Adipocyte (in vitro differentiated cells): Measurements from ENCODE around the gene UMODL1.

Experiments
- DNase-seq: peaks from one replicate; pipeline ENCODE4 v3.0.0-alpha.2; 2015; ENCODE audit warnings: low read depth
- H3K27me3 ChIP-seq: replicated peaks from 2 replicates; pipeline ENCODE4 v1.7.0; 2013; ENCODE audit warnings: mild to moderate bottlenecking, low read length, moderate library complexity; ENCODE audit not compliant: control insufficient read depth, insufficient read depth
- H3K36me3 ChIP-seq: 2 replicates; pipeline ENCODE4 v1.7.0; 2013; ENCODE audit warnings: low read length, mild to moderate bottlenecking, moderate library complexity; ENCODE audit not compliant: control insufficient read depth, insufficient read depth, severe bottlenecking
- H3K4me1 ChIP-seq: 2 replicates; pipeline ENCODE4 v1.7.0; 2013; ENCODE audit warnings: mild to moderate bottlenecking, low read length, moderate library complexity; ENCODE audit not compliant: control insufficient read depth, insufficient read depth
- H3K4me3 ChIP-seq: 2 replicates; pipeline ENCODE4 v1.7.0; 2013; ENCODE audit warnings: mild to moderate bottlenecking, low read length, moderate library complexity
- H3K9ac ChIP-seq: 2 replicates; pipeline ENCODE4 v1.7.0; 2013; ENCODE audit warnings: mild to moderate bottlenecking, low read length, moderate library complexity
- H3K9me3 ChIP-seq: 2 replicates; pipeline ENCODE4 v1.7.0; 2013; ENCODE audit warnings: mild to moderate bottlenecking, low read length, moderate library complexity; ENCODE audit not compliant: control insufficient read depth

The UMODL1 gene

DNA sequence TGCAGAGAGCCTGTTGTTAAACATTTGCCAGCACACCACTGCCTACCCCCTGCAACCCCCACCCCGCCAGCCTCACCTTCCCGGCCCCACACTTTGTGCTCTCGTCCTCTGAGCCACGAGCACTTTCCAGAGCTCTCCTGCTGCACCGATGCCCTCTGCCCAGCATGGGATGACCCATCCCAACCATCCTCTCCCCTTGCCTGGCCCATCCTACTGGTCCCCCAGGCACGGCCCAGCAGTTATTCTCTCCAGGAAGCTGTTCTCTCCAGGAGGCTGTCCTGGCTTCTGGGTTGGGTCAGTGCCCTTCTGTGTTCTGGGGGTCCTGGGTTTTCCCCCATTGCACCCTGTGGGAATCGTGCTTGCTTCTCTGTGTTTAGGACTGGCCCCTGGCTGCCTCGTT is 87.7 kb downstream of the UMODL1 start:
- no peak for DNase-seq
- Histone ChIP-seq H3K4me3 (no peak overlapping the region), H3K27me3 (peaks cover 41% of the 10 kb centered on the region), H3K36me3 (no peaks in the 10 kb centered on the region), H3K9ac (no peak overlapping the region), H3K4me1 (peaks cover 8% of the 10 kb centered on the region), H3K9me3 (no peaks in the 10 kb centered on the region)

DNA sequence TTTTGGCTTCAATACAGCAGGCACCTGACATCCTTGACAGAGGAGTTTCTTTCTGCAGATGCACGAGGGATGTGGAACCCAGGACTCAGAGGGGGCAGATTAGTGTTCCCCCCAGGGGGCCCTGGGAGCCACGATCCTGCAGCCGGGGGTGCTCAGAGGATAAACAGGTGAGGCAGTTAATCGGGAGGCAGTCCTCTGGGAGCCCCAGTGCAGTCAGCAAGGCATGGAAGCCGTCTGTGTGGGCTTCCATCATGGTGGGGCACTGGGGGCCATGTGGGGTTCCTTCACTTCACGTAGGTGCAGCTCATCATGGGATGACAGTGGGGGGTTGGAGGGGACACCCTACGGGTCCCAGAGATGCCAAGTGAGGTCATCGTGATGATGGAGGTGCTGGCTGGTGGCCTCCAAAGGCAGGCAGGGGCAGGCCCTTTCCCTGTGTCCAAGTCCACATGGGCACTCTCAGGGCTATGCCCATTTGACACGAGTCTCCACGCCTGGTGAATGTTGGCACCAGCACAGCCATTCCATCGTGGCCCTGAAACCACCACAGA is 88.5 kb downstream of the UMODL1 start:
- H3K4me1 ChIP-seq, result peaks cover 8% of the 10 kb centered on the region
- H3K9ac ChIP-seq, result no peak overlapping the region
- peaks cover 37% of the 10 kb centered on the region for H3K27me3 ChIP-seq
- DNase-seq, result no peak
- H3K36me3 ChIP-seq, result no peaks in the 10 kb centered on the region
- no peak overlapping the region for H3K4me3 ChIP-seq
- no peaks in the 10 kb centered on the region for H3K9me3 ChIP-seq

DNA sequence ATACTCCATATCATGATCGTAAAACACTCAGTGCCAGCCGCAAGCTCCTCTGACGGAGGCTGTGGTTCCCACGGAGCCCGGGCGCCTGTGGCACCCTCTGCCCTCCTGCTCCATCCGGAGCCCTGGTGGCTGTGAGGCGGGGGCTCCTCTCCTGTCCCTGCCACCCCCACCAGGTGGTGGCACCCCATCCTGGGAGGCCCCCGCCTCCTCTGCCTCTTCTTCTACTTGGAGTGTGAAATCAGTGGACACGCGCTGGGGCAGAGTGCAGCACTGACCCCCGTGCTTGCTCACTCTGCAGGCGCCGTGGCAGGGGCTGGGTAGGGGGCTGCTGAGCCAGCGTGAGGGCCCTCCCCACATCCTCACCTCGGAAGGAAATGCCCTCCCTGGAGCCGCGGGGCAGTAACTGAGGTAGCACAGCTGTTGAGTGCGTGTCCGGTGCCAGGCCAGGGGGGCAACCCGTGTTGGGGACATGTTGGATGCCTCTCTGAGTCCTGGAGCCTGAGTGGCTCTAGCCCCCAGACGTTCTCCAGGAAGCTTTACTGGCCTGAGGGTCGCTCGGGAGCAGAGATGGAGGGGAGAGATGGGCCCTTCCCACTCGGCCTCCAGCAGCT is 89.1 kb downstream of the UMODL1 start:
- no peak for DNase-seq
- H3K36me3 ChIP-seq, result no peaks in the 10 kb centered on the region
- H3K4me3 ChIP-seq, result no peak overlapping the region
- no peak overlapping the region for H3K9ac ChIP-seq
- peaks cover 8% of the 10 kb centered on the region for H3K4me1 ChIP-seq
- no peaks in the 10 kb centered on the region for H3K9me3 ChIP-seq
- H3K27me3 ChIP-seq, result peaks cover 31% of the 10 kb centered on the region

GRCh38 chr21:42160765-42161164 is 89.6 kb downstream of the UMODL1 start:
- Histone ChIP-seq H3K36me3 (no peaks in the 10 kb centered on the region), H3K9ac (no peak overlapping the region), H3K4me1 (peaks cover 8% of the 10 kb centered on the region), H3K9me3 (no peaks in the 10 kb centered on the region), H3K27me3 (peaks cover 28% of the 10 kb centered on the region), H3K4me3 (no peak overlapping the region)
- no peak for DNase-seq

DNA sequence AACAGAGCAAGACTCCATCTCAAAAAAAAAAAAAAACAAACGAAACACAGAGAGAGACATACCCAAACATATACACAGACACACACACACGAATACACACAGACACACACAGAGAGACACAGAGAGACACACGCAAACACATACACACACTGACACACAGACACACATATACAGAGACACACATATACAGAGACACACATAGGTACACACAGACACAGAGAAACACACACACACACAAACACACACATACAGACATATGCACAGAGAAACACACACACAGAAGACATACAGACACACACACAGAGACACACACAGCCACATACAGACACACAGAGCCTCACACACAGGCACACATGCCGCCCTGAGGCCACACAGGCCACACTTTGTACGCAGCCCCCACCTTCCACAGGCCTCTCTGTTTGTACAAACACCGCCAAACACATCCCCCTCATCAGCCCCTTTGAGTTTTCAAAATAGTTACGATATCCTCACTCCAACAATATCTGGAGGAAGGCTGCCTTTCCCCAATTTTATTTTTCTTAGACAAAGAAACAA is 90.4 kb downstream of the UMODL1 start:
- H3K4me1 ChIP-seq, result peaks cover 8% of the 10 kb centered on the region
- no peak for DNase-seq
- no peak overlapping the region for H3K4me3 ChIP-seq
- H3K27me3 ChIP-seq, result peaks cover 22% of the 10 kb centered on the region
- H3K36me3 ChIP-seq, result no peaks in the 10 kb centered on the region
- no peaks in the 10 kb centered on the region for H3K9me3 ChIP-seq
- no peak overlapping the region for H3K9ac ChIP-seq

GRCh38 chr21:42161956-42162681 is 91.0 kb downstream of the UMODL1 start:
- Histone ChIP-seq H3K4me3 (no peak overlapping the region), H3K9me3 (no peaks in the 10 kb centered on the region), H3K27me3 (peaks cover 17% of the 10 kb centered on the region), H3K9ac (no peak overlapping the region), H3K4me1 (peaks cover 7% of the 10 kb centered on the region), H3K36me3 (no peaks in the 10 kb centered on the region)
- no peak for DNase-seq

GRCh38 chr21:42162831-42163510 is 91.9 kb downstream of the UMODL1 start:
- Histone ChIP-seq H3K36me3 (no peaks in the 10 kb centered on the region), H3K4me1 (peaks cover 4% of the 10 kb centered on the region), H3K4me3 (no peak overlapping the region), H3K9ac (no peak overlapping the region), H3K27me3 (peaks cover 9% of the 10 kb centered on the region), H3K9me3 (no peaks in the 10 kb centered on the region)
- DNase-seq, result no peak

- H3K4me3 ChIP-seq, result no peak overlapping the region
- H3K27me3 ChIP-seq, result peaks cover 8% of the 10 kb centered on the region
- H3K4me1 ChIP-seq, result peaks cover 4% of the 10 kb centered on the region
- DNase-seq, result no peak
- no peaks in the 10 kb centered on the region for H3K36me3 ChIP-seq
- no peak overlapping the region for H3K9ac ChIP-seq
- no peaks in the 10 kb centered on the region for H3K9me3 ChIP-seq
These were observed 92.4 kb downstream of the UMODL1 start for GRCh38 chr21:42163511-42163863.

- Histone ChIP-seq H3K4me1 (peaks cover 4% of the 10 kb centered on the region), H3K27me3 (peaks cover 4% of the 10 kb centered on the region), H3K9me3 (no peaks in the 10 kb centered on the region), H3K36me3 (no peaks in the 10 kb centered on the region), H3K4me3 (no peak overlapping the region), H3K9ac (no peak overlapping the region)
- no peak for DNase-seq
These were observed 93.1 kb downstream of the UMODL1 start for GRCh38 chr21:42164064-42164789.

DNA sequence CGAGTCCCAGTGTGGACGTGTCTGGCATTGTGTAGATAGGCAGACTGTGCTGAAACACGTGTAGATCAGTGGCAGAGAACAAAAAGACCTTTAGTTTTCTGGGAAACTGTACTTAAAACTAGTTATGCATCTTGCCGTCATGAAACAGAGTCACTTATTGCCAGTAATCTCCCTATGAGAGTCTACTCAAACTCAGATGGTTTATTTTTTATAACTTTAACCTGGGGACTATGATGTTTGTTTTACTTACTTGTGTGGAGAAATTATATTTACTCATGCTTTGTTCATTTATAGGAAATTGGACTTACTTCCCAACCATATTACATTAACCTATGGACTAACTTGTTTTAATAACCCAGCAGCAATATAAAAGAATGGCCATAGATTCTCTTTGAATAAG is 93.7 kb downstream of the UMODL1 start:
- H3K4me1 ChIP-seq, result peaks cover 4% of the 10 kb centered on the region
- H3K36me3 ChIP-seq, result no peaks in the 10 kb centered on the region
- no peaks in the 10 kb centered on the region for H3K27me3 ChIP-seq
- DNase-seq, result no peak
- no peak overlapping the region for H3K4me3 ChIP-seq
- H3K9ac ChIP-seq, result no peak overlapping the region
- H3K9me3 ChIP-seq, result peaks cover 2% of the 10 kb centered on the region

- no peak overlapping the region for H3K4me3 ChIP-seq
- no peaks in the 10 kb centered on the region for H3K36me3 ChIP-seq
- peaks cover 4% of the 10 kb centered on the region for H3K4me1 ChIP-seq
- H3K9me3 ChIP-seq, result peaks cover 2% of the 10 kb centered on the region
- H3K9ac ChIP-seq, result no peak overlapping the region
- no peaks in the 10 kb centered on the region for H3K27me3 ChIP-seq
- no peak for DNase-seq
These were observed 94.8 kb downstream of the UMODL1 start for GRCh38 chr21:42165901-42166300.
